DMS79 (cell line): Measurements from ENCODE around the gene AARSD1.
"Not testable (repeated sequence)": the region's sequence is repeated elsewhere in the genome, so short reads cannot be mapped to it uniquely, and the experiment has no call there.

Source experiments
- DNase-seq: peaks from one replicate; lab custom pipeline; 2025; lab: John Stamatoyannopoulos, UW

AARSD1 gene

DNA sequence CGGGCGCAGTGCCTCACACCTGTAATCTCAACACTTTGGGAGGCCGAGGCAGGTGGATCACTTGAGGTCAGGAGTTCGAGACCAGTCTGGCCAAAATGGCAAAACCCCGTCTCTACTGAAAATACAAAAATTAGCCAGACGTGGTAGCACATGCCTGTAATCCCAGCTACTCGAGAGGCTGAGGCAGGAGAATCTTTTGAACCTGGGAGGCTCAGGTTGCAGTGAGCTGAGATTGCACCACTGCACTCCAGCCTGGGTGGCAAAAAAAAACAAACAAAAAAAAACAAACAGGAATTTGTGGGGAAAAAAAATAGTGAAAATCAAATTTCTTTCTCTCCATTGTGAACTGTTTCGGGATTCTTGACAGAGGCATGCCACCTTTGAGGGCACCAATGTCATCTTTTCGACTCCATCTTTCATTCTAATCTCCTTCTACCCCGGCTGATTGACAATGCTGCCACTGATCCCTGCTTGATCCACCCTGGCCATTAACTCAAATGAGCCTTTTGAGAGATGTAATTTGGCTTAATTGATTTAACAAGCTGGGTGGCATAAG is 44.7 kb downstream of the AARSD1 start:
- DNase-seq, result not testable (repeated sequence)

DNA sequence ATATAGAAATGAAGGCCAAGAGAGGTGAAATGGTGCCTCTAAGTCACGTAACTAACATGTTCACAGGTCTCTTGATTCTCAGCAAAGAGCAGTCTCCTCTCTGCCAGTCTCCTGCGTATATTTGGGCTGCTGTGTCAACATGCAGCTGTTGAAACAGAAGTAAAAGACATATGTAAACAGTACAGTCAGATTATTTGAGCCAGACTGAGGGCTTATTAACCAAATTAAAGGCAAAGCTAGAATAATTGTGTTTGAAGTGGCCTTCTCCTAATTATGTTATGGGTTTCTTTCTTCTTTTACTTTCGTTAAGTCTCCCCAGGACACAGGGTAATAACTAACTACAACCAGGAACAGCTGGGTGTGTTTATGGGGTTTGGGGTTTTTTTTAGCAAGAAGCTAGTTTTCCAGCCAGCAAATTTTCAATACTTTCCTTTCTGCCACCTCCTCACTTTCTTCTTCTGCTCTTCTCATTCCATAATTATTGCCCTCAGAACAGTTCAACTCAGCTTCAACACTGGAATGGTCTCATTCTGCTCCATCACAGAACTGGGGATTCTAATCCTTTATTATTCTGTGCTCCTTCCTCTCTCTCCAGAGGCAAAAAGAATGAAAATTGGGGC is 45.2 kb downstream of the AARSD1 start:
- no peak for DNase-seq

DNA sequence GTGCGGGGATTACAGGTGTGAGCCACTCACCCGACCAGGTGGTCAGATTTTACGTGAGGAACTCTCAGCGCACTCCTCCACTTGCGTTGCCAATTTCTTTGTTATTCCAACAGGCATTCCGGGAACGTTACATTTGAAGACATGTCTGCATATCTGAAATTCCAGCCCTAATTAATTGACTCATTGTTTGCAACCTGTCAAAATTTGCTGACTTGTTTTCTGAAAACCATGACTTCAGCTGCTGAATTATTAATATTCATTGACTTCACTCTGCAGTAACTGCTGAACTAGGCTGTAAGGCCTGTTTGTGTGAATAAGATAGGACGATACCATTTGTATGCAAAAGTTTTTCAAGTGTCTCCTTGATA is 47.0 kb downstream of the AARSD1 start:
- no peak for DNase-seq

DNA sequence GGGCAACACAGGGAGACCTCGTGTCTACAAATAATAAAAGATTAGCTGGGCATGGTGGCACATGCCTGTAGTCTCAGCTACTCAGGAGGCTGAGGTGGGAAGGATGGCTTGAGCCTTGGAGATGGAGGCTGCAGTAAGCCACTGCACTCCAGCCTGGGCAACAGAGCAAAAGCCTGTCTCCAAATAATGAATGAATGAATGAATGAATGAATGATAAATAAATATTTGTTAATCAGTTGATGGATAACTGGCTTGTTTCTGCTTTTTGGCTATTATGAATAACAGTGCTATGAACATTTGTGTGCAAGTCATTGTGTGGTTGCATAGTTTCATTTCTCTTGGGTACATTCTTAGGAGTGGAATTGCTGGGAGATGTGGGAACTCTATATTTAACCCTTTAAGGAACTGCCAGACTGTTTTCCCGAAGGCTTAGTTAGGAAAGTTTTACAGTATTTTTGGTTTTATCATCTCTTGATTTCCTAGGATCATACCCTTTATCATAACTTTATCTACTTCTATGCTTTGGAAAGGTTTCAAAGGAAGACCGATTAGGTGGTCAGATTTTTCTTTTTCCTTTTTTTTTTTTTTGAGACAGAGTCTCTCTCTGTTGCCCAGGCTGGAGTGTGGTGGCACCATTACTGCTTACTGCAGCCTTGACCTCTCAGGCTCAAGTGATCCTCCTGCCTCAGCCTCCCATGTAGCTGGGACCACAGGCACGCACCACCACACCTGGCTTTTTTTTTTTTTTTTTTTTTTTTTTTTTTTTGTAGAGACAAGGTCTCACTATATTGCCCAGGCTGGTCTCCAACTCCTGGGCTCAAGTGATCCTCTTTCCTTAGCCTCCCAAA is 47.6 kb downstream of the AARSD1 start:
- DNase-seq, result not testable (repeated sequence)

DNA sequence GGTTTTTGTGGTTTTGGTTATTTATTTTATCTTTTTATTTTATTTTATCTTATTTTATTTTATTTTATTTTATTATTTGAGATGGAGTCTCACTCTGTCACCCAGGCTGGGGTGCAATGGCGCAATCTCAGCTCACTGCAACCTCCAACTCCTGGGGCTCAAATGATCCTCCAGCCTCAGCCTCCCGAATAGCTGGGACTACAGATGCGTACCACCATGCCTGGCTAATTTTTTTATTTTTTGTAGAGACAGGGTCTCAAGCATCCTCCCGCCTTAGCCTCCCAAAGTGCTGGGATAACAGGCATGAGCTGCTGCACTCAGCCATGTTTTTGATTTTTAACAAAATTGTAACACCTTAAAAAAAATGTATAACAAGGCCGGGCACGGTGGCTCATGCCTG is 49.0 kb downstream of the AARSD1 start:
- DNase-seq, result not testable (repeated sequence)

DNA sequence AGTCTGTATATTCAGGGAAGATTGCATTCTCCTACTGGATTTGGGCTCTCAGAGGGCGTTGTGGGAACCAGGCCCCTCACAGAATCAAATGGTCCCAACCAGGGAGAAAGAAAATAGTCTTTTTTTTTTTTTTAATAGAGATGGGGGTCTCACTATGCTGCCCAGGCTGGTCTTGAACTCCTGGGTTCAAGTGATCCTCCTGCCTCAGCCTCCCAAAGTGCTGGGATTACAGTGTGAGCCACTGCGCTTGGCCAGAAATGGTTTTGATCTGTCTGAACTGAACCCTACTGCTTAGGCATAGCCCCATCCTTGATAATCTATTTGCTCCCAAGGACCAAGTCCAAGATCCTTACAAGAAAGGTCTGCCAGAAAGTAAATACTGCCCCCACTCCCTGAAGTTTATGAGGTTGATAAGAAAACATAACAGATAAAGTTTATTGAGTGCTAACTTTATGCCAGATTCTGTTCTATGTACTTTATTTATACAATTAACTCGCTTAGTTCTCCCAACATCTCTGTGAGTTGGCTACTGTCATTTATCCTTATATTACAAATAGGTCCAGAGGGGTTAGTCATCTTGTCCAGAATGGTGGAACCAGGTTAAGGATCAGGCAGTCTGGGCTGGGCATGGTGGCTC is 50.2 kb downstream of the AARSD1 start:
- DNase-seq, result no peak

DNA sequence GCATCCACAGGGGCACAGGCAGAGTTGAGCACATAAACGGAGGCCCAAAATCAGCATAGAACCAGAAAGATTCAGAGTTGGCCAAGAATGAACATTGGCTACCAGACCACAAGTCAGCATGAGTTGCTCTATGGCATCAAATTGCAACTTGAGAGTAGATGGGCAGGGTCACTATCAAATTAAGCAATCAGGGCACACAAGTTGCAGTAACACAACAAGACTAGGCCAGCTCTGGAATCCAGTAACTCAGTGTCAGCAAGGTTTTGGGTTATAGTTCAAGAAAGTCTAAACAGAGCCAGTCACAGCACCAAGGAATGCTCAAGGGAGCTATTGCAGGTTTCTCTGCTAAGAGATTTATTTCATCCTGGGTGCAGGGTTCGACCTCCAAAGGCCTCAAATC is 50.7 kb downstream of the AARSD1 start:
- DNase-seq, result no peak

DNA sequence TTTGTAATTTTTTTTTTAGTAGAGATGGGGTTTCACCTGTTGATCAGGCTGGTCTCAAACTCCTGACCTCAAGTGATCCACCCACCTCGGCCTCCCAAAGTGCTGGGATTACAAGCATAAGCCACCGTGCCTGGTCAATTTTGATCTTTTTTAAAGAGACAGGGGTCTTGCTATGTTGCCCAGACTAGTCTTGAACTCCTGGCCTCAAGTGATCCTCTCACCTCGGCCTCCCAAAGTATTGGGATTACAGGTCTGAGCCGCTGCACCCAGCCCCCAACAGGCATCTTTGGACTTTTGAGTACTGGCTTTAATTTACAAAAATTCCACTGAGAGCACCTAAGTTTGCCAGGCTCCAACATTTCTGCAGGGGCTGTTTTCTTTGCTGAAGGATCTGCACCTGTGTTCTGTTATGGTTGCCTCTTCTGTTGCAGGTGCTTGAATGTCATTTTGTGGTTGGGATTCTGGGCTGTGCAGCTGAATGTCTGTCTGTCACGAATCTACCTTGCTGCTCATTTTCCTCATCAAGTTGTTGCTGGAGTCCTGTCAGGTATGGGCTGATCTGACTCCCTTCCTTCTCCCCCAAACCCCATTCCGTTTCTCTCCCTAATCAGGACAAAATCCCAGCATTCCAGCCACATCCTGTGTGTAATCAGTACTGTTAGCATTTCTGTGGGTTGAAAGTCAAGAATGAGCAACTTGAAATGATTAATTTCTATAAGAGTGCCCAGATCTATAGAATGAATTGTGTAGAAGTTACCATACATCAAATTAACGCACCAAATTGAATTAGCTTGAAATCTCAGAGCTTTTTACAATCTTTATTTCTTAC is 55.2 kb downstream of the AARSD1 start:
- DNase-seq, result no peak

DNA sequence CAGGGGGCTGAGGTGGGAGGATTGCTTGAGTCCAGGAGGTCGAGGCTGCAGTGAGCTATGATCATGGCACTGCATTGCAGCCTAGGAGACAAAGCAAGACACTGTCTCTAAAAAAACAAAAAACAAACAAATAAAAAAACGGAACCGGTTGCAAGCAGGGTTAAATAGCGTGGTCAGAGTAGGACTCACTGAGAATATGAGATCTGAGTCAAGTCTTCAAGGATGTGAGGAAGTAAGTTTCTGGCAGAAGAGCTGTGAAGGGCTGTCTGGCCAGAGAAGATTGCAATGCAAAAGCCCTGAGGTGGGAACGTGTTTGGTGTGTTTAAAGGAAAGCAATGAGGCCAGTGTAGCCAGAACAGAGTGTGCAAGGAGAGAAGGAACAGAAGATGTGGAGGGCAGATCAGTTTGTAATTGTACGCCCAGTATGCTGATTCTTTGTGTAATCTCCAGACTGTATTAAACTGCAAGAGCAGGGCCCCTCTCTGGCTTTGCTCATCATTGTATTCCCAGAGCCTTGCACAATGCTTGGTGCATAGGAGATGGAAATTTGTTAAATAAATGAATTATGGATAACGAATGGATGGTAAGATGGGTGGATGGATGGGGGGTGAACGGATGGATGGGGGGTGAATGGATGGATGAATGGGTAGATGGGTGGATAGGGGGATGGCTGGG is 57.3 kb downstream of the AARSD1 start:
- DNase-seq, result no peak

DNA sequence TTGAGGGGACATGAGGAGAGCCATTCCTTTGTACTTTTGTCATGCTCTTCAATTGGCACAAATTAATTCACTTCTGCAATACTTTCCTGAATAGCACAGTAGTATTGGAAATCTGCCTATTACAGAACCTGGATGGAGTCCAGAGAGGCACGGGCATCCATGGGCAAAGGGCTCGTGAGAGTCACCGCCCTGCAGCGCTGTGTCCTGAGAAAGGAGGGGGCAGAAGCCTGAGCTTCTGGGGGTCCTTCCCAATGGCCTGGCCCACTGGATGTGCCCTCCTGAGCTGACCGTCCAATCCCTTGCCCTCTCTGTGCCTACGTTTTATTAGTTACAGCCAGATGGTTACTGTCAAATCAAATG is 60.2 kb downstream of the AARSD1 start:
- no peak for DNase-seq

DNA sequence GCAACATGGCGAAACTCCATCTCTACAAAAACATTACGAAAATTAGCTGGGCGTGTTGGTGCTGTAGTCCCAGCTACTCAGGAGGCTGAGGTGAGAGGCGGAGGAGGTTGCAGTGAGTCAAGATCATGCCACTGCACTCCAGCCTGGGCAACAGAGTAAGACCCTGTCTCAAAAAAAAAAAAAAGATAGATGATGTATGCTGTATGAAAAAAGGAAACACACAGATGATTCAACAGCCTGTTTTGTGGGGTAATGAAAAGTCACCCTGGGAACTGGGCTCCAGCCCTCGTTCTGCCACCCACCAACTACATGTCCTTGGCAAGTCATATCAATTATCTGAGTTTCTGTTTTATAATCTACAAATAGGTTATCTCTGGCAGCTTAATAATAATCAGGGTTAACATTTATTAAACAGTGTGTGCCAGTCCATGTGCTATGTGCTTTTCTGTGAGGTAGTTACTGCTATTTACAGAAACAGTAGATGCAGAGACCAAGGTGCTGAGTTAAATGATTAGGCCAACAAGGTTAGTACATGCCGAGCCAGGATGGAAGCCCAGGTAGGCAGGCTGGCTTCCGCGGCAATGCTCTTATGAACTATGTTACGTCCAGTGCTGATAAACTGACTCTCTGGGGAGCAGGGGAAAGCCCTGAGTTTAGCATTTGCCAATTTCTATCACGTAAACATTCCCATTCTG is 62.6 kb downstream of the AARSD1 start:
- no peak for DNase-seq
